Neural progenitor cell (in vitro differentiated cells): Measurements from ENCODE around the gene ZNF215.

Experiments used
- EZH2phosphoT487 ChIP-seq: fragments of 200-600 bp; sonication (generic); IDR thresholded peaks from 2 replicates; pipeline ENCODE4 v1.6.1; 2017; ENCODE audit warnings: antibody characterized with exemption
- TF ChIP-seq, protein P1 (sequence below): fragments of 200-600 bp; sonication (generic); IDR thresholded peaks from 2 replicates; pipeline ENCODE4 v1.5.1; 2017; ENCODE audit warnings: antibody characterized with exemption, mild to moderate bottlenecking

GRCh38 chr11:6892400-6892799 is 33.8 kb upstream of the ZNF215 start, which contains the start of gene OR2D2:
- TF ChIP-seq, protein P1, sequence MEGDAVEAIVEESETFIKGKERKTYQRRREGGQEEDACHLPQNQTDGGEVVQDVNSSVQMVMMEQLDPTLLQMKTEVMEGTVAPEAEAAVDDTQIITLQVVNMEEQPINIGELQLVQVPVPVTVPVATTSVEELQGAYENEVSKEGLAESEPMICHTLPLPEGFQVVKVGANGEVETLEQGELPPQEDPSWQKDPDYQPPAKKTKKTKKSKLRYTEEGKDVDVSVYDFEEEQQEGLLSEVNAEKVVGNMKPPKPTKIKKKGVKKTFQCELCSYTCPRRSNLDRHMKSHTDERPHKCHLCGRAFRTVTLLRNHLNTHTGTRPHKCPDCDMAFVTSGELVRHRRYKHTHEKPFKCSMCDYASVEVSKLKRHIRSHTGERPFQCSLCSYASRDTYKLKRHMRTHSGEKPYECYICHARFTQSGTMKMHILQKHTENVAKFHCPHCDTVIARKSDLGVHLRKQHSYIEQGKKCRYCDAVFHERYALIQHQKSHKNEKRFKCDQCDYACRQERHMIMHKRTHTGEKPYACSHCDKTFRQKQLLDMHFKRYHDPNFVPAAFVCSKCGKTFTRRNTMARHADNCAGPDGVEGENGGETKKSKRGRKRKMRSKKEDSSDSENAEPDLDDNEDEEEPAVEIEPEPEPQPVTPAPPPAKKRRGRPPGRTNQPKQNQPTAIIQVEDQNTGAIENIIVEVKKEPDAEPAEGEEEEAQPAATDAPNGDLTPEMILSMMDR, result no peak
- no peak for TF ChIP-seq EZH2phosphoT487
